CD4-positive, alpha-beta T cell treated with Interleukin-6 at 100 ng/mL for 8 hours (primary cell): ENCODE data around the gene ZRANB2.

Source experiments
- DNase-seq: peaks from one replicate; pipeline ENCODE4 v3.0.0-alpha.2; 2020; ENCODE audit warnings: mixed read lengths, low spot score

The ZRANB2 gene

DNA sequence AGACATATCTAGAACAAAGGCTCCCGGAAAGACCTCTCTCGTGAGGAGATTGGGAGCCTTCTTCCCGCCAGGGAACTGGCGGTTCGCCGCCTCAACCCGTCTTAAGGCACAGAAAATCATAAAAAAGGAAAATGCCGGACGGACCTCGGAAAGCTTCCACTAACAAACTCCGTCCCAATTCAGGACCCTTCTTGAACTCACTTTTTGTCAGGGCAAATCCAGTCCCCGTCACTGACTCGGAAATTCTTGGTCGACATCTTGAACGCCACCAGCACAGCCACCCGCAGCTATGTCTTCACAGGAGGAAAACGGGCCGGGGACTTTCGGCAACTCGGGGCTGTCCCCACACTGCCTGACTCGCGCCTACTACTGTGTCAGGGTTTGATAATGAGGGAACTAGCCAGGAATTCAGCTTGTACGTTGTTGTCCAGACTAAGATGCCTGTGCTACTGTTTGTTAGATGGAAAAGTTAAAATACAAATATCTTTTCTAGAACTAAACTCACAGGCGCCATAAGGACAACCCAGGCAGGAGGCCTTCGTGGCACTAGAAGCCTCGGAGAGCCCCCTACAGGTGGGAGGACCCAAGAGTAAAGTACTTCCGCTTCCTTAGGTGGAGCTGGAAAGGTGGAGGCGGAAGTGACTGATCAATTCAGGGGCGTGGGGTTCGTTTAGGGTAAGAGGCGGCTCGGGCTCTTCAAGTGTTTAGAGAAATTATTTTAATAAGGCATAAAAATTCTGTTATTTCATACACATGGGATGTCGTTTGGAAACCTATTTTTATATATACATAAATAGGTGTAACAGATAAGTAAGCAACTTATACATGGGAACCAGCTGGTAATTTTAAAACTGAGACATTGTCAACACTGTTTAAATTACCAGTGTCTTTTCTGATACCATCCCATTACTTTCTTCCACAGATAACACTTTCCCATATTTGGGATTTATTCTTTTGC is at the start of gene ZRANB2:
Gene ZRANB2 (minus strand): TSS at position 297 of the 958 bp plus-strand sequence. CDS start 40 bp downstream, at position 257.
- DNase-seq: peak; percentile 95

- DNase-seq: no peak
Measured at GRCh38 chr1:71128060-71128459, 47.2 kb upstream of the ZRANB2 start.

DNA sequence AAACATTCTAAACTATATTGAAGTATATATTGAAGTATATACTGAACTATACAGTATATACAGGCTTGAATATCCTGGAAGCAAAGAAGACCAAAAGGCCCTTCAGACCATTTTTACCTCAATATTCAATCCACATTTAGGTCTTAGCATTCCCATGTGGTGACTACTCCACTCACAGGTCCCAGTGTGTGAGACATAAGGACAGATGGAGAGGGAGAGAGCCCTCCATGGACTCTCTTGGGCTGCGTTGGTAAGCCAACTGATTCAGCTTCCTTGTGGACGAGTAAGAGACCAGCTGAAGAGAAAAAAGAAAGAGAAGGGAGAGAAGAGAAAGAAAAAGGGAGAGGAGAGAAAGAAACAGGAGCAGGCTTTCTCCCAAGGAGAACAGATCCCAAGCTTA is 37.3 kb upstream of the ZRANB2 start:
- DNase-seq: no peak

GRCh38 chr1:71116729-71117128 is 35.9 kb upstream of the ZRANB2 start:
- no peak for DNase-seq

DNA sequence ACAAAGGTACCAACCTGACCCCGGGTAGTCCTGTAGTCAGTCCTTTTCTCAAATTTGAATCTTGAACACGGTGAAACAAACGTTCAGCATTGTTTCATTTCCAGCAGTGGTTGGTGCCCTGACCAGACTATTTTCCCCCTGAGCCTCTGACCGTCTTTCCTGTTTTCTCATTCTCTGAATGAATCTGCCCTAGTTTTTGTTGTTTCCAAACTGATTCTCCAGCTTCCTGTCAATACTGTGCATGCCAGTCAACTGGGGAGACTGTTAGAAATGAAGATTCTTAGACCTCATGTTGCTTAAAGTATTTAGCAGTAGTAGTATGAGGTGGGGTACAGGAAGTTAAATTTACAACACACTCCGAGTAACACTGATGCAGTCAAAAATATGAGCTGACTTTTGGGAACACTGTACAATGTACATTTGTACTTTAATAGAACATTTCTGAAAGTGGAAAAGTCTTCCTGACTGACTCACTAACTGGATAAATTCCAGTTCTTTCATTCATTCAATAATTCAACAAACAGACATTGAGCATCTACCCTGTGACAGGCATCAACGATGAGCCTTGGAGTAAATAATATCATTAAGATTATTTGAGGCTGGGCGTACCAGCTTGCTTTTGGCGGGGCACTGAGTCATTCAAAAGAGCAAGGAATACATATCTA is 26.0 kb upstream of the ZRANB2 start:
- DNase-seq: no peak

GRCh38 chr1:71104417-71104816 is 23.6 kb upstream of the ZRANB2 start:
- DNase-seq: no peak

GRCh38 chr1:71101839-71102376 is 21.1 kb upstream of the ZRANB2 start:
- DNase-seq: no peak

- DNase-seq: no peak
Measured at GRCh38 chr1:71097428-71097827, 16.6 kb upstream of the ZRANB2 start.

DNA sequence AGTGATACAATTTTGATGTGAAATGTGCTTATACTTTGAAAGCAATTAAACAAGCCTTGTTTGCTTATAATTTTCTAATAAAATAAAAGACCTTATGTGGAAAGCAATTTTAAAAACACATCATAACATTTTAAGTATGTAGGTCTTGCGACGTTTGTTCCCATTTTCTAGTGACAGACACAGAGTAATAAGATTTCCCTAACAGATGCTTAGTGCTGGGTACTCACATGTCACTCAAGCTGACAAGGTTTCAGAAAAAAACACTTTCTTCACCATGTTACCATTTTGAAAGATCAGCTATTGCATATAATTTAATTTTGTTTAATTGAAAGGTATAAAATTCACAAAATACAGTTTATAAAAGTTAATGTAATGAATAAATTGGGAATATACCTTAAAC is 14.1 kb upstream of the ZRANB2 start:
- DNase-seq: no peak

DNA sequence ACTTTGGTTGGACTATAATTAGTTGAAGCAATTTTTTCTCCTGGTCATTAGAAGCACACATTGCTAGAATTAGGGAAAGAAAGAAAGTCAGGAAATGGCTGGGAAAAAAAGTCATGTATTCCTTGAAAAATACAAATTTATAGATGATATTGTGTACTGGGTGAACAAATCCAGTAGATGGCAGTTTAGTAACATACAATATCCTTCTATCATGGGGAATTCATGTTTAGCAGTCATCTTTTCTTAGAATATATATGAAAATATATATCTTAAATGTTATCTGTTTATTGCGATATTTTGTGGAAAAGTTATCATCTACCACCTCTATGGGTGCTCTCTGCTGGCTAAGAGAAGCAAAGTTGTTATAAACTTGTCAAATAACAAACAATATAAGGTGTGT is 13.1 kb upstream of the ZRANB2 start:
- no peak for DNase-seq

DNA sequence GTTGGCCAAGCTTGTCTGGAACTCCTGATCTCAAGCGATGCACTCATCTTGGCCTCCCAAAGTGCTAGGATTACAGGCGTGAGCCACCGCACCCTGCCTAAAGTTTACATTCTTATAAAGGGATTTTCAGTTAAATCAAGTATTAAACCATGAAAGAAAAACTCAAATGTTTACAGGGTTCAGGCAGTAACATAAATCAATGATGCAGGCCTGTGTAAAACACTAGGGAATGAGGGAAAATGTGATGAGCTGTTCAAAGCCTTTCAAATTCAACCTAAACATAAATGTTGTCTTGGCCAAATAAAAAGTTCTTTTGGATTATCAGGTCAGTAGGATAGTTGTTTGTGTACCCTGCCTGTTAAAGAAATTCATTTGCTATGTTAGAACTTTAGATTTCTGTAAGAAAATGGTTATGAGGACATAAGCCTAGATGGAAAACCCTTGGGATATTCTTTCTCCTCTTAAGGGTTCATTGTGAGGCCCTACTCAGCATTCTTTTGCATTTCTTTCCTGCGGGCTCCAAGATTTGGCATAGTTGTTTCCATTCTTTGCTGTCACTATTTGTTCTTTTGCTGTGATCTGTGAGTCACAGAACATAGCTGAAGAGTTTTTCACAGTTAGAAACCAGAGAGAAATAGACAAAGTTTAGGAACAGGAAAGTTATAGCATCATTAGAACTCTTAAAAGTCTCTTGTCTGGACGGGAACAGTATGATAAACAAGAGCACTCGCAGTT is 8.9 kb upstream of the ZRANB2 start:
- DNase-seq: no peak

DNA sequence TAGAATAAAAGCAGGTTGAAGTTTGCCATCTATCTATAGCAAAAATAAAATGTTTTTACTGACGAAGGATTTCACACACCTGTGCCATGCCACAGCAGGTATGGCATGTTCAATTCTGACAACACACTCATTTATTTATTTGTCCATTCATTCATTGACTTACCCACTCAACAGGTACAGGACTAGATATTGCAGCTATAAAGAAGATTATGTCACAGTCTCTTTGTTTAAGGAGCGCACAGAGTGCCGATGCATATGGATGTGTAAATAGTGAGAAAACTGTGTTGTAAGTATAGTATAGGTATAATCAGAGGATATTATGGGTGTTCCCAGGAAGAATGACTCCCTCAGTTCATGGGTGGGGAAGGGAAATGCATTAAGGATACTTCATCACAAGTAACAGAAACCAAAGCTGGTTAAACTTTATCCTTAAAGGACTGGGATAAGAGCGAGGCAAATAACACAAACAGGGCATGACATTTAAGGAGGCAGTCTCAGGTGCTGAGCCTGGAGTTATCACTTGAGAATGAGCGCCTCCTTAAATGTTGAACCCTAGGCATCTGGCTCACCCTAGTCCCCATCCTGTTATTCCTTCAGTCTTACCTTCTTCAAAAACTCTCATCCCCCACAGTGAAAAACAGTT is 7.9 kb upstream of the ZRANB2 start:
- DNase-seq: no peak

GRCh38 chr1:71087713-71088112 is 6.9 kb upstream of the ZRANB2 start:
- no peak for DNase-seq

DNA sequence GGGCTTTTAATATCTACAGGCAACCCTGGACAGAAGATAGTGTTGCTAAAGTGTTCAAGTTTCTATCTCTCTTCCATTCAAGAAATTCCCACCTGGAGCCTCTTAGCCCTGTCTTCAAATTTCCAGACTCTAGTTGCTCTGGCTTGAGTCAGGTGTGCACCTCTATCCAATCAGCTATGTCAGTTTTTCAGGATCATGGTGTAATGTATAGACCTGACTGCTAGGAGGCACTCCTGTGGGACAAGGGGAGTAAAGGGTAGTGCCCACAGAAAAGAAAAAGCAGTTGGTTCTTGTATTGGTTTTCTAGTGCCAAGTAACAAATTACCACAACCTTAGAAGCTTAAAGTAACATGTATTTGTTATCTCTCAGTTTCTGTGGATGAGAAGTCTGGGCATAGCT is 6.2 kb upstream of the ZRANB2 start:
- DNase-seq: no peak

DNA sequence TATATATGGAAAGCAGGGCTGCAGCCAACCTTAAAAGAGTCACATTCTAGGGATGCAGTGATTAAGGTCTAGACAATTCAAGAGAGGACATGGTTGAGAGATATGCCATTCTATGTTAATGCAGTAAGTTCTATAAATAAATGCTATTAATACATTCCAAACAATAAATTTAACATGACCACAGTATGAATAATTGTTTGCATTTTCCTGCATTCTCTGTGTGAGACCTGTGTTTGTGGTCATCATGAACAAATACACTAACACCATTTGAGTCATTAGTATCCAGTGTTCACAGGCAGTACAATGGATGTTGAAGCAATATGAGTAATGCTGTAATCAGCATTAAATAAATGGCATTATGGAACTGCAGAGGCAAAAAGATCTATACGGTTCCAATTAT is 5.5 kb upstream of the ZRANB2 start:
- no peak for DNase-seq

DNA sequence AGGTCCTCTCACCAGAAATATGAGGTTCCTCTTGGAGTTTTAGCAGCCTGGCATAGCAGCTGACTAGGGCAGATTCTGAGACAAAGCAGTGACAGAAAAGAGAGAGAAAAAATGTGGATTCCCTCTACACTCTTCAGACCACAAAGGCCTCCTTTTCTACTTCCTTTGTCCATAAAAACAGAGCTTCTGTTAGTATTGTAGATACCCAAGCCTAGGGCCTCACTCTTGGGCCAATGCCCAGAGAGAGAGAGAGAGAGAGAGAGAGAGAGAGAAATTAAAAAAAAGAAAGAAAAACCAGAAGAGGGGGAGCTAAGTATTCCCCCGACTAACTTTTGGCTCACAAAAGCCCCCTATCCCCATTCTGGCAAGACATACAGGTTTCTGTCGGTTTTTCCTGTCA is 2.4 kb upstream of the ZRANB2 start:
- DNase-seq: no peak

DNA sequence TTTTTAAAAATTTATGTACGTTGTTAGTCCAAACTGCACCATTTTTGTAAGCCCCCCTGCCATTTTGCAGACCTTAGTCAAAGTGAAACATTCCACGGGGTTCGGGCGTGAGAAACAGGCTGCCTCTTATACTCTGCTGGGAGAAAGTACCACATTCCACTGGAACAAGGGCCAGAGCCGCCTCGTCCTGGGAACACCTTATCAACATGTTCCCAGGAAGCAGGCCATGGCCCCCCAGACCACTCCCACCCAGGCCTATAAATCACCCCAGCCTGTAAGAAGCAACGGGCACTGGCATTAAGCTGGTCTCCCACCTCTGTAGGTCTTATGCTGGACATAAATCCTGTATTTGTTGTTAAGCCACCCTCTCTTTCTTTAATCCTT is 854 bp upstream of the ZRANB2 start:
- DNase-seq: no peak

GRCh38 chr1:71080230-71080738 is 551 bp downstream of the ZRANB2 start:
- DNase-seq: no peak

GRCh38 chr1:71074681-71075080 is 6.2 kb downstream of the ZRANB2 start:
- DNase-seq: no peak

DNA sequence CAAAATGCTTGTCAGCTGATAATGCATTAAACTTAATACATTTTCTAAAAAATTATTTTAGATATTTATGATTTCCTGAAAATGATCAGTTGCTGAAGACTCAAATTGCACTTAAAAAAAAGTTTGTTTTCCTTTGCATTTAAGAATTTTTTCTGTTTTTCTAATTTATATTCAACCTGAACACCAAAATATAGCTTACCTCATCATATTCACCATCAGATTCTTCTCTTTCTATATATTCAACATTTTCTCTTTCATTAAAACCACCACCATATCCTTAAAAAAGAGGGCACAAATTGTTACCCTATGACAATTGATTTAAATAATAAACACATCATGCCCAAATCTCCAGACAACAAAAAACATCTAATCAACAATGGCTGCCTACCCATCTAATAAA is 8.6 kb downstream of the ZRANB2 start:
- DNase-seq: no peak

DNA sequence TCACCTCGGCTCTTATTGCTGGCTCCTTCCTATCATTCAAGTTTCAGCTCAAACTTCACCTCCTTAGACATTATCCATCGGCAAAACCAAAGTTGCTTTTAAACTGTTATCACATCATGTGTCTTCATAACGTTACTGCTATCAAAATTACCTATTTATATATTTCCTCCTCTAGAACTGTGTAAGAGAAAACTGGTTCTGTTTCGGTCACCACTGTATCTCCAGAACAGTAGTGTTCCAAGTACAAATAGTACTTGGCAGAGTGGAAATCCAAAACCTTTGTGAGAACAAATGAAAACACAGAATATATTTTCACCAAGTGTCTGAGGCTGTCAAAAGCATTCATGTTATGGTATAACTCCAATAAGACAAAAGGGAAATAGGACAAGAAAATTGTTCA is 9.1 kb downstream of the ZRANB2 start:
- DNase-seq: no peak
